H9 (cell line): ENCODE results near the gene CFAP299. TPM values are rescaled to one million over a fixed set of nuclear protein-coding genes. Genes with fewer than 3 reads are reported as not detected.

Source experiments
- DNase-seq: peaks from one replicate; pipeline ENCODE4 v3.0.0-alpha.2; 2017
- H2AFZ ChIP-seq: one replicate; pipeline ENCODE4 v1.6.1; 2013; ENCODE audit warnings: mild to moderate bottlenecking, low read length, control low read depth, moderate library complexity
- H2AK5ac ChIP-seq: 2 replicates; pipeline ENCODE4 v1.6.1; 2013; ENCODE audit warnings: low read length, control low read depth, mixed read lengths; ENCODE audit not compliant: insufficient read length
- H2BK120ac ChIP-seq: one replicate; pipeline ENCODE4 v1.6.1; 2013; ENCODE audit warnings: low read depth, mild to moderate bottlenecking, low read length, control low read depth, inconsistent platforms; ENCODE audit not compliant: poor library complexity, severe bottlenecking
- H2BK12ac ChIP-seq: 2 replicates; pipeline ENCODE4 v1.6.1; 2013; ENCODE audit warnings: low read length, control low read depth, mixed read lengths, low read depth; ENCODE audit not compliant: insufficient read length
- H2BK15ac ChIP-seq: 2 replicates; pipeline ENCODE4 v1.6.1; 2013; ENCODE audit warnings: low read depth, low read length, control low read depth
- H2BK20ac ChIP-seq: one replicate; pipeline ENCODE4 v1.6.1; 2013; ENCODE audit warnings: low read depth, mild to moderate bottlenecking, low read length, control low read depth, inconsistent platforms; ENCODE audit not compliant: poor library complexity, severe bottlenecking
- H2BK5ac ChIP-seq: 2 replicates; pipeline ENCODE4 v1.6.1; 2013; ENCODE audit warnings: low read length, control low read depth, mixed read lengths; ENCODE audit not compliant: insufficient read length
- H3K14ac ChIP-seq: 2 replicates; pipeline ENCODE4 v1.6.1; 2013; ENCODE audit warnings: low read length, control low read depth; ENCODE audit not compliant: insufficient read depth
- H3K18ac ChIP-seq: 2 replicates; pipeline ENCODE4 v1.6.1; 2013; ENCODE audit warnings: low read depth, mild to moderate bottlenecking, mixed read lengths, low read length, control low read depth; ENCODE audit not compliant: insufficient read length
- H3K23ac ChIP-seq: 2 replicates; pipeline ENCODE4 v1.6.1; 2013; ENCODE audit warnings: low read length, control low read depth, mixed read lengths, low read depth; ENCODE audit not compliant: insufficient read length
- H3K23me2 ChIP-seq: 2 replicates; pipeline ENCODE4 v1.6.1; 2013; ENCODE audit warnings: low read depth, mild to moderate bottlenecking, mixed read lengths, low read length, control low read depth; ENCODE audit not compliant: insufficient read length, poor library complexity, severe bottlenecking
- H3K27ac ChIP-seq: 2 replicates; pipeline ENCODE4 v1.5.1; 2013; ENCODE audit warnings: low read length, control low read depth, mixed read lengths, low read depth; ENCODE audit not compliant: insufficient read length
- H3K27me3 ChIP-seq: 2 replicates; pipeline ENCODE4 v1.6.1; 2013; ENCODE audit warnings: low read length, control low read depth, inconsistent platforms; ENCODE audit not compliant: insufficient read depth
- H3K4ac ChIP-seq: 2 replicates; pipeline ENCODE4 v1.6.1; 2013; ENCODE audit warnings: low read depth, mild to moderate bottlenecking, control low read depth, inconsistent platforms, low read length, moderate library complexity
- H3K4me1 ChIP-seq: 2 replicates; pipeline ENCODE4 v1.6.1; 2013; ENCODE audit warnings: low read length, control low read depth, inconsistent platforms; ENCODE audit not compliant: insufficient read depth
- H3K4me2 ChIP-seq: 2 replicates; pipeline ENCODE4 v1.6.1; 2013; ENCODE audit warnings: low read length, control low read depth, mixed read lengths; ENCODE audit not compliant: insufficient read length, insufficient read depth
- H3K56ac ChIP-seq: 2 replicates; pipeline ENCODE4 v1.6.1; 2013; ENCODE audit warnings: low read depth, mild to moderate bottlenecking, mixed read lengths, low read length, control low read depth; ENCODE audit not compliant: insufficient read length
- H3K79me1 ChIP-seq: 2 replicates; pipeline ENCODE4 v1.6.1; 2013; ENCODE audit warnings: low read depth, mild to moderate bottlenecking, moderate library complexity, low read length, control low read depth, inconsistent platforms; ENCODE audit not compliant: insufficient read depth, poor library complexity, severe bottlenecking
- H3K79me2 ChIP-seq: 2 replicates; pipeline ENCODE4 v1.6.1; 2013; ENCODE audit warnings: low read length, control low read depth, inconsistent platforms; ENCODE audit not compliant: insufficient read depth
- H3K9ac ChIP-seq: 2 replicates; pipeline ENCODE4 v1.6.1; 2013; ENCODE audit warnings: low read length, control low read depth, mixed read lengths; ENCODE audit not compliant: insufficient read length; ENCODE audit errors: extremely low read depth
- H3K9me3 ChIP-seq: one replicate; pipeline ENCODE4 v1.6.1; 2013; ENCODE audit warnings: low read depth, low read length, inconsistent platforms; ENCODE audit not compliant: control insufficient read depth
- H3T11ph ChIP-seq: one replicate; pipeline ENCODE4 v1.6.1; 2013; ENCODE audit warnings: mild to moderate bottlenecking, low read length, control low read depth, inconsistent platforms
- H4K20me1 ChIP-seq: one replicate; pipeline ENCODE4 v1.6.1; 2013; ENCODE audit not compliant: control insufficient read depth, insufficient read length, insufficient read depth
- H4K5ac ChIP-seq: 2 replicates; pipeline ENCODE4 v1.6.1; 2013; ENCODE audit warnings: low read depth, mild to moderate bottlenecking, mixed read lengths, low read length, control low read depth; ENCODE audit not compliant: insufficient read length
- H4K8ac ChIP-seq: replicated peaks from 2 replicates; pipeline ENCODE4 v1.6.1; 2013; ENCODE audit warnings: low read length, control low read depth, mixed read lengths, low read depth; ENCODE audit not compliant: insufficient read length
- H4K91ac ChIP-seq: 2 replicates; pipeline ENCODE4 v1.6.1; 2013; ENCODE audit warnings: low read depth, mild to moderate bottlenecking, moderate library complexity, mixed read lengths, low read length, control low read depth; ENCODE audit not compliant: insufficient read length
- H3K27ac Mint-ChIP-seq, 3 experiments: 2 replicates in 2 of 3; 3 replicates in 1 of 3; pipeline ENCODE4 v1.8.0; 2020 to 2021; ENCODE audit warnings: mixed read lengths in 3 of 3, mild to moderate bottlenecking in 1 of 3, moderate library complexity in 1 of 3
- H3K27me3 Mint-ChIP-seq: 2 replicates; pipeline ENCODE4 v1.8.0; 2021; ENCODE audit warnings: low read depth, mild to moderate bottlenecking, moderate library complexity, mixed read lengths
- H3K36me3 Mint-ChIP-seq, 3 experiments: 2 replicates in 2 of 3; 3 replicates in 1 of 3; pipeline ENCODE4 v1.8.0; 2020 to 2021; ENCODE audit warnings: low read depth in 3 of 3, mixed read lengths in 3 of 3; ENCODE audit not compliant: insufficient read depth in 1 of 3
- H3K4me1 Mint-ChIP-seq, 2 experiments: 2 replicates each; pipeline ENCODE4 v1.8.0; 2020; ENCODE audit warnings: mixed read lengths in 2 of 2
- H3K4me3 Mint-ChIP-seq, 2 experiments: 2 replicates in 1 of 2; 3 replicates in 1 of 2; pipeline ENCODE4 v1.8.0; 2020 to 2021; ENCODE audit warnings: mild to moderate bottlenecking in 2 of 2, mixed read lengths in 2 of 2, moderate library complexity in 1 of 2
- H3K9me3 Mint-ChIP-seq, 2 experiments: 2 replicates in 1 of 2; 3 replicates in 1 of 2; pipeline ENCODE4 v1.8.0; 2020; ENCODE audit warnings: mild to moderate bottlenecking in 2 of 2, mixed read lengths in 2 of 2, moderate library complexity in 1 of 2
- CTCF ChIP-seq: fragments of 200-600 bp; sonication (generic); conservative IDR thresholded peaks from 3 replicates; pipeline ENCODE4 v1.8.0; 2021; ENCODE audit warnings: antibody characterized with exemption, mild to moderate bottlenecking
- WGBS: extraction: QIAGEN DNeasy Blood & Tissue Kit; methylation state at CpG from one replicate; pipeline ENCODE4 v1.1.7; 2013; ENCODE audit warnings: missing lambda C conversion rate, low lambda C conversion rate, mixed read lengths; ENCODE audit not compliant: insufficient read length; ENCODE audit errors: extremely low coverage; 5-methylcytosine and 5-hydroxymethylcytosine counted together
- total RNA-seq: library from RNA; stranded (reverse); gene quantifications from 2 replicates; pipeline ENCODE4 v1.2.1, GENCODE V29; 2021

The CFAP299 gene
- total RNA-seq, 1 experiment from 2014 or later = not detected

- H3K27me3 ChIP-seq = no peaks in the 10 kb centered on the region
- H3K9me3 ChIP-seq = no peaks in the 10 kb centered on the region
- H3K27ac ChIP-seq = no peak overlapping the region
- no peak overlapping the region for H2BK20ac ChIP-seq
- H4K8ac ChIP-seq = no peak overlapping the region
- no peak overlapping the region for H3K27ac Mint-ChIP-seq
- no peak for TF ChIP-seq CTCF
- no peak overlapping the region for H3K4ac ChIP-seq
- no peak overlapping the region for H2BK5ac ChIP-seq
- peaks cover 3 to 4% of the 10 kb centered on the region in 2 experiments for H3K4me1 Mint-ChIP-seq
- H2BK120ac ChIP-seq = no peak overlapping the region
- H3K18ac ChIP-seq = no peak overlapping the region
- no peak overlapping the region for H2AFZ ChIP-seq
- no peaks in the 10 kb centered on the region for H3K23me2 ChIP-seq
- no peaks in the 10 kb centered on the region for H3K36me3 Mint-ChIP-seq
- H3K4me3 Mint-ChIP-seq = no peak overlapping the region
- H2AK5ac ChIP-seq = no peak overlapping the region
- H3K4me2 ChIP-seq = no peak overlapping the region
- no peaks in the 10 kb centered on the region for H3K79me2 ChIP-seq
- no peak overlapping the region for H3K14ac ChIP-seq
- H3K23ac ChIP-seq = no peak overlapping the region
- no peak overlapping the region for H2BK12ac ChIP-seq
- H4K20me1 ChIP-seq = no peaks in the 10 kb centered on the region
- no peak overlapping the region for H2BK15ac ChIP-seq
- no peaks in the 10 kb centered on the region for H3K9me3 Mint-ChIP-seq
- no peaks in the 10 kb centered on the region for H3K79me1 ChIP-seq
- no peaks in the 10 kb centered on the region for H3K4me1 ChIP-seq
- H4K5ac ChIP-seq = no peak overlapping the region
- H4K91ac ChIP-seq = no peak overlapping the region
- H3K27me3 Mint-ChIP-seq = no peaks in the 10 kb centered on the region; the same call in 1 of the 2 replicates
- no CpG with 5 or more reads among the region's 2 CpGs for WGBS
- H3K9ac ChIP-seq = no peak overlapping the region
- no peak overlapping the region for H3K56ac ChIP-seq
- no peak overlapping the region for H3T11ph ChIP-seq
- DNase-seq = no peak
Measured at GRCh38 chr4:80922941-80923340, 587.4 kb downstream of the CFAP299 start.
